DMS 273 treated with DMSO at 0.1 percent for 48 hours (cell line): ENCODE data around the gene MEGF8.

Experiments
- DNase-seq: peaks from one replicate; lab custom pipeline; 2025; lab: John Stamatoyannopoulos, UW

The MEGF8 gene

DNA sequence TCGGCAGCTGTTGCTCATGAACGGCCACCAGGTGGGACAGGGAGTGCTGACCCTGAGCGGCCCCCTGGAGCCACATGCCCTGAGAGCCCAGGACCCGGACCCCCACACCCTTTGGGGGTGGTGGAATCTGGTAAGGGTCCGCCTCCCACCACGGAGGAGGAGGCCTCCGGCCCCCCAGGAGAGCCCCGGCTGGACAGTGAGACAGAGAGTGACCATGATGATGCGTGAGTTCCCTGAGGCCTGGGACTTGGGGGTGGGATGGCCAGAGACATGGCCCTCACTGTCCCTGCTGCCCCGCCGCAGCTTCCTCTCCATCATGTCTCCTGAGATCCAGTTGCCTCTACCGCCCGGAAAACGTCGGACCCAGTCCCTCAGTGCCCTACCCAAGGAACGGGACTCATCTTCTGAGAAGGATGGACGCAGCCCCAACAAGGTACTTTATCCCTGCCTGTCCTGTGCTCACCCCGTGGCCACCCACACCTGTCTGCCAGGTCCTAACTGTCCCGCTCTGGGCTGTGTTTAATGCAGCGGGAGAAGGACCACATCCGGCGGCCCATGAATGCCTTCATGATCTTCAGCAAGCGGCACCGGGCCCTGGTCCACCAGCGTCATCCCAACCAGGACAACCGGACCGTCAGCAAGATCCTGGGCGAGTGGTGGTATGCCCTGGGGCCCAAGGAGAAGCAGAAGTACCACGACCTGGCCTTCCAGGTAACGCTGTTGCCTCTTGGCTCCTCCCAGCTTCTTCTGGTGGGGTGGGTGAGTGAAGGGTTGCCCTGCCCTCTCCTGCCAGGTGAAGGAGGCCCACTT is 38.2 kb upstream of the MEGF8 start:
- DNase-seq, result no peak

DNA sequence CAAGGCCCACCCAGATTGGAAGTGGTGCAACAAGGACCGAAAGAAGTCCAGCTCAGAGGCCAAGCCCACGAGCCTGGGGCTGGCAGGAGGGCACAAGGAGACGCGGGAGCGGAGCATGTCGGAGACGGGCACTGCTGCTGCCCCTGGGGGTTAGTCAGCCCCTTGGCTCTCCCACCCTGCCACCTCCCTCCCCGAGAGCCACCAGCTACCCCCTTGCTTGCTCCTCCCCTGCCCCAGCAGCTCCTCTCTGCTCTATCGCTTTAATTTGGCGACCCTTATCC is 37.7 kb upstream of the MEGF8 start:
- no peak for DNase-seq

DNA sequence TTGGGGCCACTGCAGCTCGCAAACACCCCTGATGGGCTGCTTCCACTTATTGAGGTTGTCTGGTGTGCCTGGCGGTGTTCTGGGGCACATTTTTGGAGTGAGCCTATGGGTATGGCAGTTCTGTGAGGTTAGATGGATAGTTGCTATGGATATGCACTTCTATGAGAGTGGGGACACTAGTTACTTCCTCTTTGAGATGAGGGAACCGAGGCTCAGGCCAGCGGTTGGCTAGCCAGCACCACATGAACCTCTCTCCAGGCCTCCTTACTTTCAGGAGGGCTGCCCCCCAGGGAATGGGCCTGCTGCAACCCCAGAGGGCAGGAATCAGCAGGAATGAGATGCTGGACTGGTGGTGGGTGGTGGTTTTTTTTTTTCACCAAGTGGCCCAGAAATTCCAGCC is 37.0 kb upstream of the MEGF8 start:
- DNase-seq, result no peak

DNA sequence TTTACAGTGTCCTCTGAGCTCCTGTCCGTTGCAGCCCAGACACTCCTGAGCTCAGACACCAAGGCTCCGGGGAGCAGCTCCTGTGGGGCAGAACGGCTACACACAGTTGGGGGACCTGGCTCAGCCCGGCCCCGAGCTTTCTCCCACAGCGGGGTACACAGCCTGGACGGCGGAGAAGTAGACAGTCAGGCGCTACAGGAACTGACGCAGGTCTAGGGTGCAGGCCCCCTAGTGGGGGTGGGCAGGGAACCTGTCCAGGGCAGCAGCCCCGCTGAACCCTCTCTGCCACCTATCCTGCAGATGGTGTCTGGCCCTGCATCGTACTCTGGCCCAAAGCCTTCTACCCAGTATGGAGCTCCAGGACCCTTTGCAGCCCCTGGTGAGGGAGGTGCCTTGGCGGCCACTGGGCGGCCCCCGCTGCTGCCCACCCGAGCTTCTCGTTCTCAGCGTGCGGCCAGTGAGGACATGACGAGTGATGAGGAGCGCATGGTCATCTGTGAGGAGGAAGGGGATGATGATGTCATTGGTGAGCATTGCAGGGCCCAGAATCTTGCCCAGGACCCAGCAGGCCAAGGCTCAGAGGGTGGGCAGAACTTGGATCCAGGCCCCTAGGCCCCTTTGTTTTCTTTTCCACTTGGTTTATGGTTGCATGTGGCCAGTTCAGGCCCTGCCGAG is 36.4 kb upstream of the MEGF8 start:
- DNase-seq, result no peak

DNA sequence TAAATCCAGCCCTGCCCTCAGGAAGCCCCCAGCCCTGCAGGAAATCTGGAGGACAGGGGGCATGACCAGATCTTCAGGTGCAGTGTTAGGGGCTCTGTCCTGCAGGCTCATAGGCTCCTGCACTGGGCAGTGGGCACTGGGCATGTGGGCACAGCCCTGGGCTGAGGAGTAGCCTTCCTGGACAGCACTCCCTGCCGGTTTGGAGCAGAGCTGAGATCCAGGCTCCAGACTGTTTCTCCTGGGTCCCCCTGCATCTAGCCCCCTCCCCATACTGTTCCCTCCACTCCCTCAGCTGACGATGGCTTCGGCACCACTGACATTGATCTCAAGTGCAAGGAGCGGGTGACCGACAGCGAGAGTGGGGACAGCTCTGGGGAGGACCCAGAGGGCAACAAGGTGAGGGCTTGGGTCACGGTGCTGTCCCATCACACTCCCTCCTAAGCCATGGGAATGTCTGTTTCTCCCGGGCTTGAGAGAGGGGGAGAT is 35.8 kb upstream of the MEGF8 start:
- no peak for DNase-seq

DNA sequence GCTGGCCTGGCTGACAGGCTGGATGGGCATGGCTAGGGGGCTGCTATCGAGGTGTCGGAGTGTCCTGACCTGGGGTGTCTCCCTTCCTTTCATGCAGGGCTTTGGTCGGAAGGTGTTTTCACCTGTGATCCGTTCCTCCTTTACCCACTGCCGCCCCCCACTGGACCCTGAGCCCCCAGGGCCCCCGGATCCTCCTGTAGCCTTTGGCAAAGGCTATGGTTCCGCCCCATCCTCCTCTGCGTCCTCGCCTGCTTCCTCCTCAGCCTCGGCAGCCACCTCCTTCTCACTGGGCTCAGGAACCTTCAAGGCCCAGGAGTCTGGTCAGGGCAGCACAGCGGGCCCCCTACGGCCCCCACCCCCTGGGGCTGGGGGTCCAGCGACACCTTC is 35.3 kb upstream of the MEGF8 start:
- no peak for DNase-seq

DNA sequence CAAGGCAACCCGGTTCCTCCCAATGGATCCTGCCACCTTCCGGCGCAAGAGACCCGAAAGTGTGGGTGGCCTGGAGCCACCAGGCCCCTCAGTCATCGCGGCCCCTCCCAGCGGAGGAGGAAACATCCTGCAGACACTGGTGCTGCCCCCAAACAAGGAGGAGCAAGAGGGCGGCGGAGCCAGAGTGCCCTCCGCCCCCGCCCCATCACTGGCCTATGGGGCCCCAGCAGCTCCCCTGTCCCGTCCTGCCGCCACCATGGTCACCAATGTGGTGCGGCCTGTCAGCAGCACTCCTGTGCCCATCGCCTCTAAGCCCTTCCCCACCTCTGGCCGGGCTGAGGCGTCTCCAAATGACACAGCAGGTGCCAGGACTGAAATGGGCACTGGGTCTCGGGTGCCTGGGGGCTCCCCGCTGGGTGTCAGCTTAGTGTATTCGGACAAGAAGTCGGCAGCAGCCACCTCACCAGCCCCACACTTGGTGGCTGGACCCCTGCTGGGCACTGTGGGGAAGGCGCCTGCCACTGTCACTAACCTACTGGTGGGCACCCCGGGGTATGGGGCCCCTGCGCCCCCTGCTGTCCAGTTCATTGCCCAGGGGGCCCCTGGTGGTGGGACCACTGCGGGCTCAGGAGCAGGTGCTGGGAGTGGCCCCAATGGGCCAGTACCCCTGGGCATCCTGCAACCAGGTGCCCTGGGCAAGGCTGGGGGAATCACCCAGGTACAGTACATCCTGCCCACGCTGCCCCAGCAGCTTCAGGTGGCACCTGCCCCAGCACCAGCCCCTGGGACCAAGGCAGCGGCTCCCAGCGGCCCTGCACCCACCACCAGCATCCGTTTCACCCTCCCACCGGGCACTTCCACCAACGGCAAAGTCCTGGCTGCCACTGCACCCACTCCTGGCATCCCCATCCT is 34.7 kb upstream of the MEGF8 start:
- no peak for DNase-seq

DNA sequence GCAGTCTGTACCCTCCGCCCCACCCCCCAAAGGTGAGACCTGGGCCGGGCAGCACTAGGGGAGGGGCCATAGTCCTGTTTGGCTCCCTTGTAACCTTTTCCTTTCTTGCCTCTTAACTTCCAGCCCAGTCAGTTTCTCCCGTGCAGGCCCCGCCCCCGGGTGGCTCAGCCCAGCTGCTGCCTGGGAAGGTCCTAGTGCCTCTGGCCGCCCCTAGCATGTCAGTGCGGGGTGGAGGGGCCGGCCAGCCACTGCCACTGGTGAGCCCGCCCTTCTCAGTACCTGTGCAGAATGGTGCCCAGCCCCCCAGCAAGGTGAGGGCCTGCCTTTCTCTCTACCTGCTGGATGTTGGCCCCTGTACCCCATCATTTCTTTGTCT is 34.0 kb upstream of the MEGF8 start:
- DNase-seq, result no peak

DNA sequence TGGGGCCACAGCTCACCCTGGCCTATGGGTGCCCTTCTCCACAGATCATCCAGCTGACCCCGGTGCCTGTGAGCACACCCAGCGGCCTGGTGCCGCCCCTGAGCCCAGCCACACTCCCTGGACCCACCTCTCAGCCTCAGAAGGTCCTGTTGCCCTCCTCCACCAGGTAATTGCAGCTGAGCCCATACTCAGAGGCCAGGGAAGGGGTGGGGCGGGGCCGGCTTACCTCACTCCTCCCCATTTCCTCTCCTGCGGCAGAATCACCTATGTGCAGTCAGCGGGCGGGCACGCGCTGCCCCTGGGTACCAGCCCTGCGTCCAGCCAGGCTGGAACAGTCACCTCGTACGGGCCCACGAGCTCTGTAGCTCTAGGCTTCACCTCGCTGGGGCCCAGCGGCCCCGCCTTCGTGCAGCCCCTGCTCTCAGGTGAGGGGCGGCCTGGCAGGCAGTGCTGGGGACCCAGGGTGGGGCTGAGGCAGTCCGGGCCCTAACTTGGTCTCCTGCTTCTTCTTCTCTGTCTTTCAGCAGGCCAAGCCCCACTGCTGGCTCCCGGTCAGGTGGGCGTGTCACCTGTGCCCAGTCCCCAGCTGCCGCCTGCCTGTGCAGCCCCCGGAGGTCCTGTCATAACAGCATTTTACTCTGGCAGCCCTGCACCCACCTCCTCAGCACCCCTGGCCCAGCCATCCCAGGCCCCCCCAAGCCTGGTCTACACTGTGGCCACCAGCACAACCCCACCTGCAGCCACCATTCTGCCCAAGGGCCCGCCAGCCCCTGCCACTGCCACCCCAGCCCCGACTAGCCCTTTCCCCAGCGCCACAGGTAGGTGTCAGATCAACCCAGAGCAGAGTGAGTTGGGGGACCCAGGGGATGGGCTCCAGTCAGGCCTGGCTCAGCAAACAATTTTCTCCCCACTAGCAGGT is 33.1 kb upstream of the MEGF8 start:
- DNase-seq, result no peak

DNA sequence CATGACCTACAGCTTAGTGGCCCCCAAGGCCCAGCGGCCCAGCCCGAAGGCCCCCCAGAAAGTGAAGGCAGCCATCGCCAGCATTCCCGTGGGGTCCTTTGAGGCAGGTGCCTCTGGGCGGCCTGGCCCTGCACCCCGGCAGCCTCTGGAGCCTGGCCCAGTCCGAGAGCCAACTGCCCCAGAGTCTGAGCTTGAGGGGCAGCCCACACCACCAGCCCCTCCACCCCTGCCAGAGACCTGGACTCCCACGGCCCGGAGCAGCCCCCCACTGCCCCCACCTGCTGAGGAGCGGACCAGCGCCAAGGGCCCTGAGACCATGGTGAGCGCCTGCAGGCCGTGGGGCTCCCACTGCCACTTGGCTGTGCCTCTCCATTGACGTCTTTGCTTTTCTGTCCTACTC is 32.5 kb upstream of the MEGF8 start:
- DNase-seq, result no peak

DNA sequence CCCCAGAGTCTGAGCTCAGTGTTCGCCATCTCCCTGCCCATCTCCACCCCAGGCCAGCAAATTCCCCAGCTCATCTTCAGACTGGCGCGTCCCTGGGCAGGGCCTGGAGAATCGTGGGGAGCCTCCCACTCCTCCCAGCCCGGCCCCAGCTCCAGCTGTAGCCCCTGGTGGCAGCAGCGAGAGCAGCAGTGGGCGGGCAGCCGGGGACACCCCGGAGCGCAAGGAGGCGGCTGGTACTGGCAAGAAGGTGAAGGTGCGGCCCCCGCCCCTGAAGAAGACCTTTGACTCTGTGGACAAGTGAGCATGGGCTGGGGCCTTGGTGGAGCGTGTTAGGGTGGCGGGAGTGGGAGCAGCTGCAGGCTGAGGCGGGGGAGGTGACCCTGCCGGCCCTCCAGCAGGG is 31.9 kb upstream of the MEGF8 start:
- DNase-seq, result no peak

DNA sequence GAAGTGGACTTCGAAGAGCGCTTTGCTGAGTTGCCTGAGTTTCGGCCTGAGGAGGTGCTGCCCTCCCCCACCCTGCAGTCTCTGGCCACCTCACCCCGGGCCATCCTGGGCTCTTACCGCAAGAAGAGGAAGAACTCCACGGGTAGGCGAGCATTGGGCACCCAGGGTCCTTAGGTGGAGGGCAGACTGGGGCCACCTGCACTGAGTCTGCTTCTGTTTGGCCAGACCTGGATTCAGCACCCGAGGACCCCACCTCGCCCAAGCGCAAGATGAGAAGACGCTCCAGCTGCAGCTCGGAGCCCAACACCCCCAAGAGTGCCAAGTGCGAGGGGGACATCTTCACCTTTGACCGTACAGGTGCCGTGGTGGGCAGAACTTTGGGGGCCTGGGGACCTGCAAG is 31.5 kb upstream of the MEGF8 start:
- DNase-seq, result no peak

DNA sequence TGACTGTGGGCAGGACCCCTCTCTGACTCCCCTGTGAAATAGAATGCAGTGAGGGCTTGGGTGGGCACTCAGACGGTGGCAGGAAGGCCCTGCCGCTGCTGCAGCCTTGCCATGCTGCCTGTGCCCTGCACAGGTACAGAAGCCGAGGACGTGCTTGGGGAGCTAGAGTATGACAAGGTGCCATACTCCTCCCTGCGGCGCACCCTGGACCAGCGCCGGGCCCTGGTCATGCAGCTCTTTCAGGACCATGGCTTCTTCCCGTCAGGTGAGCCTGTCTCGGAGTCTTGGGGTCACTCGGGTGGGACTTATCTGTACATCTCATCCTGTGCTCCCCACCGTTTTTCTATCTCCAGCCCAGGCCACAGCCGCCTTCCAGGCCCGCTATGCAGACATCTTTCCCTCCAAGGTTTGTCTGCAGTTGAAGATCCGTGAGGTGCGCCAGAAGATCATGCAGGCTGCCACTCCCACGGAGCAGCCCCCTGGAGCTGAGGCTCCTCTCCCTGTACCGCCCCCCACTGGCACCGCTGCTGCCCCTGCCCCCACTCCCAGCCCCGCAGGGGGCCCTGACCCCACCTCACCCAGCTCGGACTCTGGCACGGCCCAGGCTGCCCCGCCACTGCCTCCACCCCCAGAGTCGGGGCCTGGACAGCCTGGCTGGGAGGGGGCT is 30.8 kb upstream of the MEGF8 start:
- no peak for DNase-seq

DNA sequence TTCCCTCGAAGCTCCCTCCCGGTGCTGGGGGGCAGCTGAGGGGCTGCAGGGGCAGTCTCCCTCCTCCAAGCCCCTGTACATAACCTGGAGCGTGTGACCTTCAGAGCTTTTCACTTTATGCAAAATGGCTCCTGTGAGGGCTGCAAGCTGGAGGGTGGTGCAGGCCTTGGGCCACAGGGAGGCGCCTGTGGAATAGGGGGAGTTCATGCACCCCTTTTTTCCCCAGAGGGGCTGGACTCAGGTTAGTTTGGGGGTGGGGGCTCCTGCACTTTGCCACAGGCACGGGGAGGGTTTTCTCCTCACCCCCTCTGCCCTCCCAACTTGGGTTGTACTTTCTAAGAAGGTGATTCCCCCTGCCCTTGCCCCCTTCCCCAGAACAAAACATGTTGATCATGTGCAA is 30.1 kb upstream of the MEGF8 start:
- DNase-seq, result no peak

DNA sequence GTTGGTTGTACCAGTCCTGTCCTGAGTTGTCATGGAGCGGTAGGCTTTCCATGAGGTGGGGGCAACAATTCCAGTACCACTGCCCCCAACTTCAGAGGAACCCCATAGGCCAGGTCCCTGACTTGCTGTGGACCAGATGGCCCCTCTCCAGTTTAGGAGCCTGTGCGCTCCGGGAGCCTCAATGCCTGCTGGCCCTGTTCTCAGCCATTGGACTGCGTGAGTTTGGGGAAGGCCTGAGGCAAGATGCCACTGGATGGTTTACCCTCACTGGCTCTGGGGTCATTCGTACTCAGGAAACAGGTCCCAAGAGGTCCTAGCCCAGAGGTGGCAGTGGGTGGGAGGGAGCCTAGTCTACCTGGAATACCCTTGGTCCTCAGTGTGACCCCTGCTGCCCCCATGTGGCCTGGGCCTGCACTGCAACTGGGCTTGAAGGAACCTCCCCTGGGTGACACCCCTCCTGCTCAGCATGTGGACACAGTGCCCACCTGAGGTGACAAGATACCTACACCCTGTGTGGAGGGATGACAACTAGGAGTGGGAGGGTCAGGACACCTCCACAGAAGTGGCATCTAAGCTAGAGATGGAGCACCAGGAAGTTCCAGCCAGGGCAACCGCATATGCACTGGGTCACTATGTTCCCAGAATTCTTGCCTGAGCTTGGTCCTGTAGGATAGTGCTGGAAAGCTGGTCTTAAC is 29.5 kb upstream of the MEGF8 start:
- DNase-seq, result no peak

DNA sequence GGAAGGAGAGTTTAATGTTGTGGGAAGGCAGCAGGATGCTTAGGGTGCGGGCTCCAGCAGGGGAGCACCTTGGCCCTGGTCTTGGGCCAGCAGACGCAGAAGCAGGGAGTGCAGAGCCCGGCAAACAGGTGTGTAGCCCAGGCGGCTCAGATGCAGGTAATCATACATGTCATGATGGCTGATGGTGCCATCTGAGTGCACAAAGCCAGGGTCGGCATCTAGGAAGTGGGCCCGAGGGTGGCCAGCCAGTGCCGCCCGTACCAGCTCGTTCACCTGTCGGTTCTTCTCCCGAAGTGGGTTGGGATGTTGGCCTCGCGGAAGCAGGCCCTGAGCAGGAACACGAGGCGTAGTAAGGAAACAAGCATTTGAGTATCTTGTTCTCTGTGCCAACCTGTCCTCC is 28.4 kb upstream of the MEGF8 start:
- DNase-seq, result no peak

DNA sequence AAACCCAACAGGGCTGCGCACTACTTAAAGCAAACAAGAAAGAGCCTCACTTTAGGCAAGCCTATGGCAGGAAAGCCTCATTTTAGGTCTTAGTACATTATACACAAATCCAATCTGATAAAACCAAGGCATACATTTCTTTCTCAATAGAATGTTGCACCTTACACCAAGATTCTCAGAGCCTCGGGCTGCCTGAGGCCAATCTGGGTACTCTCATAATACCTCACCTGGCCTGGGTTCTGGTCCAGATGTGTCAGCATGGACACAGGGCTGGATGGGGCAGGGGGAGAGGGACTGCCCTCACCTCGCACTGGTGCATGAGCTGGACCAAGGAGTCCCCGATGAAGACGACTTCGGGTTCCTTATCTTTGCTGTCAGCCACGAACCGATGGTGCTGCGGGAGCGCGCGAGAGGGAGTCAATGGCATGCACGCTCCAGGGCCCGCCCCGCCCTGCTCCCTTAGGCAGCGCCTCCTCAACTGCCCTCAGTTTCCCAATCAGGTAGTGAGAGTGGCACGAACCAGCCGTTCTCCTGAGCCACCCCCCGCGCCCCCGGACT is 23.7 kb upstream of the MEGF8 start, which contains the start of gene PRR19:
TSS of gene PRR19 (plus strand) at position 487 of the 558 bp plus-strand sequence. CDS start 7,453 bp downstream, outside the sequence.
- no peak for DNase-seq

DNA sequence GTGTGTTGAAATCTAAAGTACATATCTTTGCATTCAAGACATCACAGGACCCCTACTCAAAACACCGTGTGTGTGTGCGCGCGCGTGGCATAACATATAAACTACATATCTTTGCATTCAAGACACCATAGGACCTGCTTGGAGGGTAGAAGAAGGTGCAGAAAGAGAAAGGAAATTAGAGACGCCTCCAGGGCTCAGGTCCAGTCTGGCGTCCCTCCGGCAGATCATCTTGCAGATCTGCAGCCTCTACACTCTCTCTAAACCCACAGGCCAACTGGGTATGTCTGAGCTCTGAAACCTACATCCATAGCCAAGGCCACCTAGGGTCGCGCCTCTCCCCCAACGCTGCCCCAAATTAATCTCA is 22.4 kb upstream of the MEGF8 start:
- no peak for DNase-seq

DNA sequence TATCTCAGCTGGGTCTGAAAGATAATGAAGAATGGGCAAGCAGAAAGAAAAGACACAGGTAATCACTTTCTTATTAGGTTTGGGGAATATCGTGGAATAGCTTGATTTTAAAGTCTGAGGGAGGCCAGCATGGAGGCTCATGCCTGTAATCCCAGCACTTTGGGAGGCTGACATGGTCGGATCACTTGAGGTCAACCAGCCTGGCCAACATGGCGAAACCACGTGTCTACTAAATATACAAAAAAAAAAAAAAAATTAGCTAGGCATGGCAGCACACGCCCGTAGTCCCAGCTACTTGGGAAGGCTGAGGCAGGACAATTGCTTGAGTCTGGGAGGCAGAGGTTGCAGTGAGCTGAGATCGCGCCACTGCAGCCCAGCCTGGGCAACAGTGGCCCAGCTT is 21.6 kb upstream of the MEGF8 start:
- DNase-seq, result no peak

DNA sequence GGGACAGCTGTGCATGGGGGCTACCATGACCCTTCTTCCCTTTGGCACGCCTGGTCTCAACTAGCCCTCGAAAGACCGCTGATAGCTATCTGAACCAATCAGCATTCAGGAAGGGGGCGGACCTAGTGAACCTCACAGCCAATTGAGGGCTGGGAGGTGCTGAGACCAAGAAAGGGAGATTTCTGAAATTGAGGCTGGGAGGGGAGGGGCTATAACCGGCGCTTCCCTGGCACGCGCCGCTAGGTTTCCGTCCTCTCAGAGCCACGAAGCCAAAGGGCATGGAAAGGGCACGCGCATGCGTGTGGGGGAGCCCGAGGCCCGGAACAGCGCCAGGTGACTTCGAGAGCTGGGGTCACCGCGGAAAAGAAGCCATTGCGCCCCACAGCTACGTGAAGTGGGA is 18.8 kb upstream of the MEGF8 start:
- no peak for DNase-seq
